ENCODE measurements around the gene C3orf18.

GRCh38 chr3:50577348-50577747 is 9.8 kb upstream of the C3orf18 start:
- TF ChIP-seq POLR2AphosphoS5 (IDR thresholded peaks at IDR 0.05) = no peak
- TF ChIP-seq POLR2A (IDR thresholded peaks at IDR 0.05) = no peak
- TF ChIP-seq CTCF (IDR thresholded peaks at IDR 0.05) = no peak
